RWPE1 (cell line): ENCODE data around the gene HIBCH.
"Not testable (repeated sequence)": the region's sequence is repeated elsewhere in the genome, so short reads cannot be mapped to it uniquely, and the experiment has no call there.

ENCODE experiments used
- CTCF ChIA-PET: fragments of 350-600 bp; sonication (Branson Sonifier 250); formaldehyde crosslinking; extraction: SDS; loops from one replicate; lab custom pipeline; 2021; lab: Yijun Ruan, JAX
- POLR2A ChIA-PET: fragments of 400-600 bp; formaldehyde crosslinking; extraction: SDS; loops from one replicate; lab custom pipeline; 2020; ENCODE audit warnings: antibody characterized with exemption; ENCODE audit not compliant: low non-redundant PET; lab: Yijun Ruan, JAX
- DNase-seq: peaks from one replicate; pipeline ENCODE4 v3.0.0; 2012; ENCODE audit warnings: low spot score
- H3K27ac ChIP-seq: fragments of 450-650 bp; 2 replicates; pipeline ENCODE4 v1.5.1; 2017
- TF ChIP-seq, protein P1 (sequence below): fragments of 450-650 bp; conservative IDR thresholded peaks from 2 replicates; pipeline ENCODE4 v1.5.1; 2017; ENCODE audit warnings: low read depth, mild to moderate bottlenecking

The HIBCH gene

DNA sequence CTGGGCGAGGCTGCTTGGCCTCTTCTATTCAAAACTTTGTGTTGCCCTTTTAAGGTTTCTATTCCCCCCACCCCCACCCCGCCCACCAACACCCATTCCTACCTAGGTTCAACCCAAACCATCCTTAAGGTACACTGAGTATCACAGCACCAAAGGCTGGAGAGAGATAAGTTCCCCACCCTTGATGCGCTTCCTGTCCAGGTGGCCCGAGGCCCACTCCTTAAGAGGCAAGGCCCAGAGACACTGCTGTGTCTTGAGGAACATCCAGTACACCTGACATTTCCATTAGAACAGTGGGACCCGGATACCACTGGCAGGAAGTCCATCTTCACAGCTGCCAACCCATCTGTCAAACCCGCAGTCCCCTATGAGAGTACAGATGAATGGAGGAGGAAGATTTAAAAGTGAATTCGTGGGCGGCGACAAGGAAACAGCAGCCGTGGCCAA lies 23.5 kb upstream of the HIBCH start:
- DNase-seq = peak; percentile 34
- peak overlapping the region; percentile 85 for H3K27ac ChIP-seq
- CTCF ChIA-PET = interaction anchor here (0.5 to 1.0 kb wide), 2 partner anchors 25 to 359 kb away, joined by 3 to 4 read pairs; no protein-coding TSS in a partner anchor
- POLR2A ChIA-PET = no interaction called here
- TF ChIP-seq, protein P1, sequence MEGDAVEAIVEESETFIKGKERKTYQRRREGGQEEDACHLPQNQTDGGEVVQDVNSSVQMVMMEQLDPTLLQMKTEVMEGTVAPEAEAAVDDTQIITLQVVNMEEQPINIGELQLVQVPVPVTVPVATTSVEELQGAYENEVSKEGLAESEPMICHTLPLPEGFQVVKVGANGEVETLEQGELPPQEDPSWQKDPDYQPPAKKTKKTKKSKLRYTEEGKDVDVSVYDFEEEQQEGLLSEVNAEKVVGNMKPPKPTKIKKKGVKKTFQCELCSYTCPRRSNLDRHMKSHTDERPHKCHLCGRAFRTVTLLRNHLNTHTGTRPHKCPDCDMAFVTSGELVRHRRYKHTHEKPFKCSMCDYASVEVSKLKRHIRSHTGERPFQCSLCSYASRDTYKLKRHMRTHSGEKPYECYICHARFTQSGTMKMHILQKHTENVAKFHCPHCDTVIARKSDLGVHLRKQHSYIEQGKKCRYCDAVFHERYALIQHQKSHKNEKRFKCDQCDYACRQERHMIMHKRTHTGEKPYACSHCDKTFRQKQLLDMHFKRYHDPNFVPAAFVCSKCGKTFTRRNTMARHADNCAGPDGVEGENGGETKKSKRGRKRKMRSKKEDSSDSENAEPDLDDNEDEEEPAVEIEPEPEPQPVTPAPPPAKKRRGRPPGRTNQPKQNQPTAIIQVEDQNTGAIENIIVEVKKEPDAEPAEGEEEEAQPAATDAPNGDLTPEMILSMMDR = no peak

DNA sequence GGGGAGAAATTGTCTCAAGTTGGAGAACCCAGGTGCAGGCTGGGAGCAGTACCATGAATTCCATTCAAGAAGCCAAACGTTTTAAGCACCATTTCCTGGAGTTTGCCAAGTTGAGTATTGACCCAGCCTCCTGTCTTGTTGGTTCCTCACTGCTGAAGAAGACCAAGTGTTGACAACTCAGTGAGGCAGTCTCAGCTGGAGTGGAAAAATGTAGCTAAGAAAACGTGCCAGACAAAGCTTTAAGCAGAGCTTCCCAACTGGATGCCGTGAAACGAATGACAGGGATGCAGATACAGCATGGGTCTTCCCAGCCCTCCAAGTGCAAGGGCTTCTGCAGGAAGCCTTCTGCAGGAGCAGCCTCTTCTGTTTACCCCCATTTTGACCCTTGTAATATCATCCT lies 23.0 kb upstream of the HIBCH start:
- no peak for DNase-seq
- peak overlapping the region; percentile 85 for H3K27ac ChIP-seq
- POLR2A ChIA-PET = no interaction called here
- TF ChIP-seq, protein P1 = no peak
- CTCF ChIA-PET = interaction anchor here (0.5 kb wide), 1 partner anchor 359 kb away, joined by 3 read pairs; no protein-coding TSS in a partner anchor

DNA sequence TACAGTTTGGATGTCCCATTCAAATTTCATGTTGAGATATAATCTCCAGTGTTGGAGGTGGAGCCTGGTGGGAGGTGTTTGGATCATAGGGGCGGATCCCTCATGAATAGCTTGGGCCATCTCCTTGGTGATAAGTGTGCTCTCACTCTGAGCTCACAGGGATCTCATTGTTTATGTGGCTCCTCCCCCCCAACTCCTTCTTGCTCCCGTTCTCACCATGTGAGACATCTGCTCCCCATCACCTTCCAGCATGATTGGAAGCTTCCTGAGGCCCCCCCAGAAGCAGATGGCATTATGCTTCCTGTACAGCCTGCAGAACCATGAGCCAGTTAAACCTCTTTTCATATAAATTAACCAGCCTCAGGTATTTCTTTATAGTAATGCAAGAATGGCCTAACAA lies 20.7 kb upstream of the HIBCH start:
- DNase-seq = peak; percentile 26

DNA sequence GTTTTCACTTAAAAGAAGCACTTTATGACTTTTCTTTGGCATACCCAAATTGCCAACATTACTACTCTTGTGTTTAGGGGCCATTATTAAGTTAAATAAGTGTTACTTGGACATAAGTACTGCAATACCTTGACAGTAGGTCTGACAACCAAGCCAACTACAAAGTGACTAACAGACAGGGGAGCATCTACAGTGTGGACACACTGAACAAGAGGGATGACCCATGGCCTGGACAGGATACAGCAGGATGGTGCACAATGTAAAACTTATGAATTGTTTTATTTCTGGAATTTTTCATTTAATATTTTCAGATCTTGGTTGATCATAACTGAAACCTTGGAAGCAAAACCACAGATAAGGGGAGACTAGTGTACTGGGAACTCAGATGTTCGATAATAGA lies 19.8 kb upstream of the HIBCH start:
- TF ChIP-seq, protein P1 = no peak
- ChIA-PET CTCF (interaction anchor here (0.6 kb wide), 1 partner anchor 1491 kb away, joined by 5 read pairs; no protein-coding TSS in a partner anchor), POLR2A (no interaction called here)
- no peak overlapping the region for H3K27ac ChIP-seq
- no peak for DNase-seq

More for the DNA sequence above, 20.7 kb upstream of the HIBCH start:
- TF ChIP-seq, protein P1 = no peak
- ChIA-PET CTCF (interaction anchor here (0.6 kb wide), 1 partner anchor 100 kb away, joined by 3 read pairs; no protein-coding TSS in a partner anchor), POLR2A (no interaction called here)
- no peak overlapping the region for H3K27ac ChIP-seq

DNA sequence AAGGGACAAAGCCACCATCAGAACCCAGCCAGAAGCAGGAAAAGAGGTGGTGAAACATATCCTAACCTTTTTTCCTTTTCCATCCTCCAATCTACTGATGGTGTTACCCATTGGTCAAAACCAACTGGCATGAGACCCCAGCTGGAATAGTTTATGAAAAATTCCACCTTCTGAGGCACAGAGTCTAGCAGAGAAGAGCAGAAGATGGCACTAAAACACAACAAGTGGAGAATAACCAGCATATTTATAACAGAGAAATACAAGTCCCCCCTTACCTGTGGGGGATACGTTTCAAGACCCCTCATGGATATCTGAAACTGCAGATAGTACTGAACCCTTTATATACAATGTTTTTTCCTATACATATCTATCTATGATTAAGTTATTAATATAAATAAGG lies 18.8 kb upstream of the HIBCH start:
- no peak overlapping the region for H3K27ac ChIP-seq
- DNase-seq = no peak
- TF ChIP-seq, protein P1 = no peak
- POLR2A ChIA-PET = no interaction called here
- CTCF ChIA-PET = interaction anchor here (1.1 kb wide), 1 partner anchor 10 kb away, joined by 3 read pairs; no protein-coding TSS in a partner anchor

DNA sequence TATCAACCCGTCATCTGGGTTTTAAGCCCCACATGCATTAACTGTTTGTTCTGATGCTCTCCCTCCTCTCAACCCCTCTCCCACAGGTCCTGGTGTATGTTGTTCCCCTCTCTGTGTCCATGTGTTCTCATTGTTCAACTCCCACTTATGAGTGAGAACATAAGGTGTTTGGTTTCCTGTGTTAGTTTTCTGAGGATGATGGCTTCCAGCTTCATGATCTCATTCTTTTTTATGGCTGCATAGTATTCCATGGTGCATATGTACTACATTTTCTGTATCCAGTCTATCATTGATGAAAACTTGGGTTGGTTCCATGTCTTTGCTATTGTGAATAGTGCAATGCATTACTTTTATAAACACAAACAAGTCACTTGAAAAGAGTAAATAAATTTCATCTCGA lies 16.8 kb upstream of the HIBCH start:
- ChIA-PET POLR2A (no interaction called here), CTCF (no interaction called here)
- H3K27ac ChIP-seq = no peak overlapping the region
- DNase-seq = no peak
- TF ChIP-seq, protein P1 = no peak

DNA sequence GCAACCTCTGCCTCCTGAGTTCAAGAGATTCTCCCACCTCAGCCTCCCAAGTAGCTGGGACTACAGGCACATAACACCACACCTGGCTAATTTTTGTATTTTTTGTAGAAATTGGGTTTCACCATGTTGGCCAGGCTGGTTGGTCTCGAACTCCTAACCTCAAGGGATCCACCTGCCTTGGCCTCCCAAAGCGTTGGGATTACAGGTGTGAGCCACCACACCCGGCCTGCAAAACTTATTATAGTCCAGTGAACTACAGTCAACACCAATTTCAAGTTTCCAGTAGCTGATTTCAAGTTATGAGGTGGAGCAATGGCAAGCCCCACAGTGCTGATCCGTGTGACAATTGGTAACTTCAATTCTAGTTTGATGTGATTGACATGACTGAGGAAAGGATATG lies 16.0 kb upstream of the HIBCH start:
- H3K27ac ChIP-seq, CTCF ChIA-PET, DNase-seq, POLR2A ChIA-PET: not testable (repeated sequence)
